Heart right ventricle (tissue), 16 donors: ENCODE data around the gene ATG7. TPM values are rescaled to one million over a fixed set of nuclear protein-coding genes. Genes with fewer than 3 reads are reported as not detected.

ENCODE experiments used
- ATAC-seq, 8 donors: fragments of 200-7000 bp; cut with Tn5 transposase; one replicate each; pipeline ENCODE4 v1.9.1; 2020; ENCODE audit warnings: mild to moderate bottlenecking in 8 of 8, moderate library complexity in 8 of 8, moderate number of reproducible peaks in 1 of 8
- DNase-seq, 2 donors: peaks; one replicate each; pipeline ENCODE4 v3.0.0-alpha.2; 2020
- H3K27ac ChIP-seq, 10 donors: fragments of 200-600 bp; sonication (generic) in 2 of 10; one replicate each; pipeline versions ENCODE4 v1.5.0 to v1.8.0; 2020 to 2022; ENCODE audit warnings: mild to moderate bottlenecking in 3 of 10
- H3K27me3 ChIP-seq, 7 donors: fragments of 200-600 bp; one replicate each; pipeline ENCODE4 v1.8.0; 2021 to 2022; ENCODE audit warnings: mild to moderate bottlenecking in 2 of 7
- H3K36me3 ChIP-seq, 9 donors: fragments of 200-600 bp; sonication (generic) in 1 of 9; one replicate each; pipeline versions ENCODE4 v1.5.0 to v1.8.0; 2020 to 2022; ENCODE audit warnings: mild to moderate bottlenecking in 2 of 9
- H3K4me1 ChIP-seq, 9 donors: fragments of 200-600 bp; sonication (generic) in 1 of 9; one replicate each; pipeline versions ENCODE4 v1.5.0 to v1.8.0; 2020 to 2022; ENCODE audit warnings: mild to moderate bottlenecking in 4 of 9
- H3K4me3 ChIP-seq, 10 donors: fragments of 200-600 bp; sonication (generic) in 2 of 10; one replicate each; pipeline versions ENCODE4 v1.5.0 to v1.8.0; 2020 to 2022; ENCODE audit warnings: mild to moderate bottlenecking in 7 of 10, moderate library complexity in 2 of 10
- H3K9me3 ChIP-seq, 11 donors: fragments of 200-600 bp in 10 of 11; sonication (generic) in 2 of 11; one replicate each; pipeline versions ENCODE4 v1.5.0 to v1.8.0; 2013 to 2022; ENCODE audit warnings: mild to moderate bottlenecking in 2 of 11, control low read depth in 1 of 11, moderate library complexity in 1 of 11
- CTCF ChIP-seq, 9 donors: fragments of 200-600 bp; sonication (generic) in 2 of 9; IDR thresholded peaks; one replicate each; pipeline versions ENCODE4 v1.5.0 to v1.8.0; 2021 to 2022; ENCODE audit warnings: antibody characterized with exemption in 9 of 9, mild to moderate bottlenecking in 5 of 9, moderate library complexity in 1 of 9
- WGBS, 2 donors: extraction: QIAGEN DNeasy Blood & Tissue Kit; methylation state at CpG; one replicate each; pipeline ENCODE4 v1.1.7; 2013; ENCODE audit warnings: inconsistent platforms in 1 of 2; 5-methylcytosine and 5-hydroxymethylcytosine counted together
- intact Hi-C, 10 donors: fragments of 100-400 bp; cut with DNase I; formaldehyde crosslinking; loops; one replicate each; pipeline versions ENCODE4 v1.11.1 to v1.14.2; 2022
- polyA plus RNA-seq, 2 donors: library from polyadenylated mRNA; stranded (reverse); fragments of 200-250 nt; gene quantifications; one replicate each; pipeline ENCODE4 v1.2.3, GENCODE V29; 2013
- total RNA-seq, 10 donors: library from RNA; stranded (reverse); fragmentation: NEBNext Ultra II Directional in 3 of 10; extraction: Animal tissue kit (Norgen Biotek cat#: 25700) in 3 of 10; gene quantifications; one replicate each; pipeline versions ENCODE4 v1.2.1 to v1.2.4, GENCODE V29; 2021 to 2023
- donor health status: Arrhythmogenic right ventricular cardiomyopathy.
- donor health status: ischemic (EF 13 %, LVEDD 7.1; RV severe dilation, severe dysfunction).
- donor health status: healthy with polysubstance abuse.
- donor health status: DM: no; HTN: yes; CAD: no.
- donor health status: DM: no; HTN: no; CAD: no.
- donor health status: ischemic (EF 25% LVEDD 6.9; RV normal size, moderate dysfunction).
- donor health status: ischemic (EF 25% LVEDD 5.7; RV mildly dilated, moderate dysfunction).
- donor health status: healthy.
- donor health status: DM: yes; HTN: yes; CAD: no.
- donor health status: Ischemic cardiomyopathy.
- donor health status: ischemic (EF 35%, LVEDD 5.7; RV mildly dilated, moderate dysfunction).
- donor health status: nonischemic (EF 11% LVEDD 7.7; RV severe dilation, severe dysfunction).
- donor health status: DM: yes; HTN: yes; CAD: no.
- donor health status: PGD.
- donor health status: ischemic (EF 29% LVEDD 5.4; RV normal size, mild dysfunction).
- donor health status: nonischemic (EF 23%, LVEDD 6.1; RV moderate dilation, normal function).

The ATG7 gene
- total and polyA plus RNA-seq, 12 donors: 5.3 to 24.1 (median 16.8) TPM

DNA sequence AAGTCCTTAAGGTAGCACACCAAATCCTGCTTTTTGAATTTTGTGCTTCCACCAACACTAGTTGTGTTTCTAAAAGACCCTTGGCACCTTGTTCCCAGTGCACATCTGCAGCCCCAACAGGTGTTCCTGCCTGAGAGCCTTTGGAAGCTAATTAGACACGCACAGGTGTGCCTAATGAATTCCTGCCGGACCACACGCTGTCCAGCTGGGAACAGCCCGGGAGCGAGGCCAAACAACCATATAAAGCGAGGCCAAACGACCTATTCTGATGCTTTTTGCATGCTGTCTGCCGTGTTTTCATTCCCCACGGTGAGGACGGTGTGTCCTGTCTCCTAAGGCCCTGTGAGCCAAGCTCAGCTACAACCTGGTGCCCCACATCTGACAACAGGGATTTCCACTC is 99.5 kb downstream of the ATG7 start:
- H3K4me1 ChIP-seq: peaks cover 4 to 44% (median 25%) of the 10 kb centered on the region in 9 donors
- peaks cover 0 to 64% (median 0%) of the 10 kb centered on the region in 9 donors for H3K36me3 ChIP-seq
- H3K9me3 ChIP-seq: no peaks in the 10 kb centered on the region
- no peak for TF ChIP-seq CTCF (IDR thresholded peaks at IDR 0.05)
- intact Hi-C loops: loop anchor here in 1 of 10 donors (10.0 kb wide), 1 partner anchor 433 kb away; no protein-coding TSS in a partner anchor
- no peak overlapping the region for H3K4me3 ChIP-seq
- H3K27me3 ChIP-seq: no peaks in the 10 kb centered on the region
- no peak for ATAC-seq
- 79 to 87% methylated on average over 10 of the region's 10 CpGs for WGBS, 2 donors
- H3K27ac ChIP-seq: no peak overlapping the region
- no peak for DNase-seq

- H3K27me3 ChIP-seq: no peaks in the 10 kb centered on the region
- H3K9me3 ChIP-seq: no peaks in the 10 kb centered on the region
- no peak for TF ChIP-seq CTCF (IDR thresholded peaks at IDR 0.05)
- intact Hi-C loops: loop anchor here in 1 of 10 donors (10.0 kb wide), 1 partner anchor 432 kb away; no protein-coding TSS in a partner anchor
- ATAC-seq: no peak
- peaks cover 0 to 59% (median 0%) of the 10 kb centered on the region in 9 donors for H3K36me3 ChIP-seq
- no peak overlapping the region for H3K27ac ChIP-seq
- peaks cover 0 to 31% (median 15%) of the 10 kb centered on the region in 9 donors for H3K4me1 ChIP-seq
- DNase-seq: no peak
- no peak overlapping the region for H3K4me3 ChIP-seq
- 54 to 65% methylated on average over 4 of the region's 4 CpGs for WGBS, 2 donors
Measured at GRCh38 chr3:11373235-11373634, 101.0 kb downstream of the ATG7 start.

DNA sequence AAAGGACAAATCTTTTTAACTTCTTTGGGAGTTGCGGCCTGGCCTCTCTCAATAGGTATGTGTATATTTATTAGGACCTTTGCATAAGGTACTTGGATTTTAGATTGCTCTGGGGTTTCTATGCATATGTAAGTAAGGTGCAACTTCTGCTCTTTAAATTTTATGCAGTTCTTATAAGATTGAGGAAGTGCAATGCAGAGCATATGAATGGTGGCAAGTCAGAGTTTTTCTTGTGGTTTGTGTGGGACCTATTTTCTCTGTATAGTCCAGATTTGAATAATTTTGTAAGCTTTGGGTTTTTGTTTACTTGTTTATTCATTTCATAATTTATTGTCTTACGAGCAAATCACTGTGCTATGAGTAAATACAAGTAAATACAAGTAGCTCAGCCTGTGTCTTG is 101.5 kb downstream of the ATG7 start:
- no peak for DNase-seq
- no peaks in the 10 kb centered on the region for H3K27me3 ChIP-seq
- no peak for ATAC-seq
- H3K36me3 ChIP-seq: peaks cover 0 to 54% (median 0%) of the 10 kb centered on the region in 9 donors
- WGBS, 2 donors: 96% methylated on average over 2 of the region's 2 CpGs
- TF ChIP-seq CTCF (IDR thresholded peaks at IDR 0.05): no peak
- H3K27ac ChIP-seq: no peak overlapping the region
- peaks cover 0 to 27% (median 11%) of the 10 kb centered on the region in 9 donors for H3K4me1 ChIP-seq
- H3K9me3 ChIP-seq: no peaks in the 10 kb centered on the region
- no peak overlapping the region for H3K4me3 ChIP-seq
- intact Hi-C loops: loop anchor here in 1 of 10 donors (10.0 kb wide), 1 partner anchor 431 kb away; no protein-coding TSS in a partner anchor

DNA sequence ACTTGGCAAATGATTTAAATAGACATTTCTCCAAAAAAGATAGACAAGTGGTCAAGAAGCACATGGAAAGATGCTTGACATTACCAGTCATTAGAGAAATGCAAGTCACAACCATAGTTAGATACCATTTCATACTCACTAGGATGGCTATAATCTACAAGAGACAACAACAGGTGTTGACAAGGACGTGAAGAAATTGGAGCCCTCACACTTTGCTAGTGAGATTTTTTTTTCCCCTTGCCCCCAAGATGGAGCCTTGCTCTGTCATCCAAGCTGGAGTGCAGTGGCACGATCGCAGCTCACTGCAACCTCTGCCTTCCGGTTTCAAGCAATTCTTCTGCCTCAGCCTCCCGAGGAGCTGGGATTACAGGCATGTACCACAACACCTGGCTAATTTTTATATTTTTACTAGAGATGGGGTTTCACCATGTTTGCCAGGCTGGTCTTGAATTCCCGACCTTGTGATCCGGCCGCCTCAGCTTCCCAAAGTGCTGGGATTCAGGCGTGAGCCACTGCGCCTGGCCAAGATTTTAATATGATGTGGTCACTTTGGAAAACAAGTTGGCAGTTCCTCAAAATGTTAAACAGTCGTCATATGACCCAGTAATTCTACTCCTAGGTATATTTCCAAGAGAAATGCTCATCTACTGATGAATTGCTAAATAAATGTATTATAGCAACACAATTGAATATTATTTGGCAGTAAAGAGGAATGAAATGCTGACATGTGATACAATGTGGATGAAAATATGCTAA is 103.3 kb downstream of the ATG7 start:
- no peak for DNase-seq
- WGBS, 2 donors: 88 to 92% methylated on average over 11 of the region's 11 CpGs
- intact Hi-C loops: loop anchor here in 7 of 10 donors (2.0 to 10.0 kb wide), 4 partner anchors 277 to 429 kb away; no protein-coding TSS in a partner anchor
- Histone ChIP-seq H3K9me3 (no peaks in the 10 kb centered on the region), H3K36me3 (peaks cover 0 to 44% (median 0%) of the 10 kb centered on the region in 9 donors), H3K27ac (no peak overlapping the region), H3K4me1 (peaks cover 0 to 22% (median 6%) of the 10 kb centered on the region in 9 donors), H3K27me3 (no peaks in the 10 kb centered on the region), H3K4me3 (no peak overlapping the region)
- no peak for ATAC-seq
- TF ChIP-seq CTCF (IDR thresholded peaks at IDR 0.05): no peak
